GM19395 (cell line): Measurements from ENCODE around the gene ZNF639.

Experiments
- ATAC-seq: cut with Tn5 transposase; IDR thresholded peaks from one replicate; pipeline ENCODE4 v1.9.1; 2021; ENCODE audit warnings: mild to moderate bottlenecking, moderate library complexity; ENCODE audit not compliant: unreplicated experiment

Gene ZNF639

DNA sequence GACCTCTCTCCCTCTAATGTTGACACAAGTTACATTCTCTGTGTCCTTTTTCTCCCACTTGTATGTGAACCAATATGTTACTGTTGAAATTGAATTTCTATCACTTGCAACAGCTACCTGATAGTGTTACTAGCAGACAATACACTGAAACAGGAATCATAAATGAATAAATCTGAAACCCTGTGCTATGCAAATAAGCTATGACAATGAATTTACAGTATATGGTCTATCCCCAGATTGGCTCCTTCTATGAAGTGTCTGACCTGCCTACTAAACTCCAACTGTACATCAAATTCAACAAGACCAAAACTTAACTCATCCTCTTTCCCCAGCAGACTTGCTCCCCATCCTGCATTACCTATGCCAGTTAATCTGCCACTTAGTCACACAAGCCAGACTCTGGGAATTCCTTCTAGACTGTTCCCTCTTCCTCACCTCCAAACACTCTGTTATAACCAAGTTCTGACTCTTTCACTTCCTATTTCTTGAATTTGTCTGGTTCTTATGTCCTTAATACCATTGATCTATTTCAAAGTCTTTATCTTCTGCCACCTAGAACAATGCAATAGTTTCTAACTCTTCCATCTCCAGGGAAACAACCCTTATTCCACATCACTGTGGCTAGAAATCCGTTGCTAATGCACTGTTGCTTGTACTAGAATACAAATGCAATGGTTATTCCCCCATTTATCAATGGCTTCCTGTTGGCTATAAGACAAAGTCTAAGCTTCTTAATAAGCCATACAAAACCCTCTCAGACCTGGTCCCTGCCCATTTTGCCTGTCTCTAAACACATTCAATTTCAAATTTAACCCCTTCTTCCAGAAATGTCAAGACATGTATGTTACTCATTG is 13.4 kb upstream of the ZNF639 start:
- peak; percentile 98 for ATAC-seq

DNA sequence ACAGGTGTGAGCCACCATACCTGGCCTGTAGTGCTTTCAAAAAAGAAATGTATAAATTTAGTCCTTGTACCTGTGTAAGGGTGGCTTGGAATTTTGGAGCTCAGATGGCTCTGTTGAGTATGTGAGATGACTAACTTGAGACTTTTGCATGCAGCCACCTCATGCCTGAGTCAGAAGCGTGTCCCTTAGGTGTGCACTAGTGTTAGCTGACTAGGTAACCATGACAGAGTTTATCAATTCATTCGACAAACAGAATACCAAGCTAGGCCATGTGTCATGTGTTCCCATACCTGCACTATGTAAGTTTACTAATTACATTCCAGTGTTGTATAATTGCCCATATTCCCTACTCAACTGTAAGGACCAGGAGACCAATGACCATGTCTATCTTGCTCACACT is 4.0 kb upstream of the ZNF639 start:
- ATAC-seq = no peak

DNA sequence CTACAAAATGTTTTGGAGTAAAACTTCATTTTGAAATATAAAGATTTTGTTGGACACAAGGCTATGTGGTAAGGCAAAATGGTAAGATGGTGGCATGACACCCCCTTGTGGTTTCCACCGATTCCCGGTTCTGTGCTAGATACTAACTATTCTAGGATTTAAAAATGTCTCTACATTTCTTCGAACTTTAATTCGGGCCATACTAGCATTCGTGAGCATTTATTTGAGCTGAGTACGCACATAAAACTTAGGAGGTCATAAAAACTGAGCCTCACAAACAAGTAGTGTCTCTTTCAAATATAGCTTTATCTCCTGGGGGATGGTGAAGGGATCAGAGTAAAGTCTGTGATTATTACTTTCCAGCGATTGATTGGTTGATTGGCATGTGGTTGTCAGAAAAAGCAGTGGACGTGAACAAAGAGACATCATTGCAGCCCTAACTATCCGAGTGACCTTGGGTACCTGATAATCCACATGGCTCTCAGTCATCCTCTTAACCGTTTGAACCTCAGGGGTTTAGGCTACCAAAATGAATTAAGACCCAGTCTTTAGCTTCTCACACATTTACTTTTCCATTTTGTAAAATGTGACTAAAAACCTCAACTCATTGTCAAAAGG is 1.1 kb upstream of the ZNF639 start:
- no peak for ATAC-seq

DNA sequence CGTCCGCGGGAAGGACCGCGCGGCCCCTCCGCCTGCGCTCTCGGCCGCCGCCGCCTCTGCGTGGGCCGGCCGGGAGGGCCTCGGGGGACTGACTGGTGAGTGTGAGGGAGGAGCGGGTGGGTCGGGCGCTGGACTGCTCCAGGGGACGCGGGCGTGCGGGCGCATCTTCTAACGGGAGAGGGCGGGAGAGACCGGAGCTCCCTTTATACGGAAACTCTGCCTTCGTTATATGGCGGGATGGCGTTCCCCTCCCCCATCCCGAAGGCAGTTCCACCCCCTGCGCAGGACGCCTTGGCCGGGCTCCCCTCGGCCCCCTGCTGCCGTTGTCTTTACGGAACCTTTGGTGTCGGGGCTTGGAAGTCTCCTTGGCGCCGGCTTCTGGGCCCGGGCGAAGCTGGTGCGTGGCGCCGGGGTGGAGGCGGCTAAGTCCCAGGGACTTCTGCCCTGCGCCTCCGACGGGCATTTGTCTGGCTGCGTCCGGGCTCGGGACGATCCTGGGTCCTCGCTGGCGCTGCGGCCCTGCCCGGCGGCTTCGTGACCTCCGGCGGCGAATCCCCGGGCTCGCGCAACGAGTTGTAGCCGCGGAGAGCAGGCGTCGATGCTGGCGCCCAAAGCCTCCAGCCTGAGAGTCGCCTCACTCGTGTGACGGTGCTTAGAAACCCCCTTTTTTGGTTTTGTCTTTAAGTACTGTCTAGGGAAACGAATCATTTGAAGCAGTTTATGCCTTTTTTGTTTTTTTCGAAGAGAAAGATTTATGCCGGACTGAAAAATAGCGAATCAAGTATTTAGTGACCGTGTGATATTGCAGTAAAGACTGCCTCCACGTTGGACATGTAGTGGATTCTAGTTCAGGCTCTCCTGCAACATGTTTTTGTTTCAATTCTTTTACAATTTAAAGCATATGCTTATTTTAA is 623 bp downstream of the ZNF639 start:
- peak; percentile 50 for ATAC-seq

DNA sequence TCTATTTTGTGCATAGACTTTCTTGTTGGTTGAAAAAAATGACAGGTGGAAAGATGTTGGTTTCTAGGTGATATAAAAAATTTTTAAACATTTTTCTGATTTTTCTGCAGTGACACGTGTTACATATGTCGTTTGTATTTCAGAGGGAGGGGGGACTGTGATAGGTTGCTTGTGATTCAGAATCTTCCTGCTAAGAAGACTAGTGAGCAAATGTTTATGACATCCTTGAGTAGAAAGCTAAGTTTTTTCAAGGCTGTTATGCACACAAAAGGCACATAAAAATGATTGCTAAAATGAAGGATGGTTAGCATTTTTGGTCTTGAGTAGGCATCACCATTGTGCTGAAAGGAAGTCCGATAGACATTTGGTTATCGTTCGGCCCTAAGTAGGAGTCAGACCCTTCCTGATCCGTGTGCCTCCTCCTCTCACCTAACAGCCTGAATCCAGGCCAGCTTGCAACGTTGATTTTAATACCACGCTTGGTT is 1.5 kb downstream of the ZNF639 start:
- peak; percentile 21 for ATAC-seq

DNA sequence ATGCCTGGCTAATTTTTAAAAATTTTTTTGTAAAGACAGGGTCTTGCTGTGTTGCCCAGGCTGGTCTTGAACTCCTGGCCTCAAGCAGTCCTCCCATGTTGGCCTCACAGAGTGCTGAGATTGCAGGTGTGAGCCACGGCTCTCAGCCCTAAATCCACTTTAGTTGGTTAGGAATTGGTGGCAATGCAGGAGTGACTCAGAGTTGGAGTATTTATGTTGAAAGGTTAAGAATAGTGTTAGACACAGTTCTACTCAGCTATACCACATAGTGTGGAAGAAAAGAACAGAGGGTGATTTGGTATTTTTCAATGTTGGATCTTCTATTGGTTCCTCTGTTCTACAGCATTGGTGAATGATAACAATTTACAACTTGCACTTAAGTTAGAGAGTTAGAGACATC is 7.6 kb downstream of the ZNF639 start:
- ATAC-seq = no peak

DNA sequence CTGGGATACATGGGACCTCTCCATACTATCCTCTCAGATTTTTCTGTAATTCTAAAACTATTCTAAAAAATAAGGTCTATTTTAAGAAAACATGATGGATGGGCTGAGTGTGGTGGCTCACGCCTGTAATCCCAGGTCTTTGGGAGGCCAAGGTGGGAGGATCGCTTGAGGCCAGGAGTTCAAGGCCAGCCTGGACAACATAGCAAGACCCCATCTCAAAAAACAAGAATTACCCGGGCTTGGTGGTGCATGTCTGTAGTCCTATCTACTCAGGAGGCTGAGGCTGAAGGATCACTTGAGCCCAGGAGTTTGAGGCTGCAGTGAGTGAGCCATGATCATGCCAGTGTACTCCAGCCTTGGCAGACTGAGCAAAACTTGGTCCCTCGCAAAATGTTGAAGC is 9.4 kb downstream of the ZNF639 start:
- ATAC-seq = no peak

DNA sequence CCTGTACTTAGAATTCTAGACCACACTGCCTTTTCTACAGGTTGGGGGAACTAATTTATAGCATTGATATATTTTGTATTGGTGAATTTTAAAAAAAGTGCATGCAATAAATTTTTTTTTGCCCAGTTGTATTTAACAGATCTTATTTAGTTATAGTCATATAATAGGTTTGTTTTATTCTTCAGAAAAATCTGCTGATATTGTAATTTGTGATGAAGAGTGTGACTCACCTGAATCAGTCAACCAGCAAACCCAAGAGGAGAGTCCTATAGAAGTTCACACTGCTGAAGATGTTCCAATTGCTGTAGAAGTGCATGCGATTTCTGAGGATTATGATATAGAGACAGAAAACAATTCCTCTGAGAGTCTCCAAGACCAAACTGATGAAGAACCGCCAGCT is 10.3 kb downstream of the ZNF639 start:
- ATAC-seq = no peak

DNA sequence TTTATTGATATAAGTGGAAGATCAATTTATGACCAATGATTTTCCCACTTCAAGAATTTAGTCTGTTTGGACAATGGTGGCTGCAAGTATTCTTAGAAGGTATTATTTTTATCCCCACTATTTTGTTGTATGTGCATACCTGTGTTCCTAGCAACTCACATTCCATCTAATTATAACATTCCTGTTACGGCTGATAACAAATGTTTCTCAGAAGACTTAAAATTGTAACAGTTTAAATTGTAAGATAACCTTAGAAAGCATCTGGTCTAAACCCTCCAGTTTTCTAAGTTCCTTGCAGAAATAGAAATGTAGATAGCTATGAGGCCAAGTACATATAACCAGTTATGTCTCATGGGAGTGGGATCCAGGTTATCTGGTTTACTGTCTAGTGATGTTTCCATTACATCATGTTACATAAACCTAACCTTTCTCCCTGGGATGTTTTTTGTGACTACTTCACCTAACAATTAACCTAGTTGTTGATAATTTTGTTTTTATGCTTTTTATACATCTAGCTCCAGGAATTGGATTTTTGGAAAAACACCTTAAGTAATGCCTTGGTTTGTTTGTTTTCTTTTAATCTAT is 13.6 kb downstream of the ZNF639 start:
- no peak for ATAC-seq

DNA sequence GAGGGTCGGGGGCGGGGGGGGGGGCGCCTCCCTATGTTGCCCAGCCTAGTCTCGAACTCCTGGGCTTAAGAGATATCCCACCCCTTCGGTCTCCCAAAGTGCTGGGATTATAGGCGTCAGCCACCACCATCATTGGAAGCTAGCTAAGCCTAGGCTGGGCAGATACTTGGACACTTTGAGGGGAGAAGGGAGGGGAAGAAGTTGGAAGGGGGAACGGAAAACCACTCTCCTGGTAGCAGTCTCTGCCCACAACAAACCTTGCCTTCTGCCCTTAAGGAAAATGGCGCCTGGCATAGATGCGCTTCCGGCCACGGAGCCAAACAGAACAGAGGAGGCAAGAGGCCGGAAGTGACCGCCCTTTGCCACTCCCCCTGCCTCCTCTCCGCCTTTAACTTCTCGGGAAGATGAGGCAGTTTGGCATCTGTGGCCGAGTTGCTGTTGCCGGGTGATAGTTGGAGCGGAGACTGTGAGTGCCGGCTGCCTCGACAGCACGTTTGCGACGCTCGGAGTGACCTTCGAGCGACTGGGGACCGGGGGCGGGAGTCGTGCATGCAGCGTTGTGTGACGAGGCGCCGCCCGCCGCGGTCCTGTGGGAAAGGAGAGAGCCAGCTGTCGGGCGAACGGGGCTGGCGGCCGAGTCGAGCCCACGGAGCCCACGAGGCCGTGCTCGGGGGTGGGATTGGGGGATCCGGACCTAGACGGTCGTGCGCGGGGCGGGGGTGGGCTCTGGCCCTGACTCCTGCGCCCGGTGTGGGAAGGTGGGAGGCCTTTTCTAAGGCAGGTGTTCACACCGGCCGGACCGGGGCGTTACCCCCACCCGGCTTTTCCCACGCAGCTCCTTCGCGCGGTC is 24.7 kb downstream of the ZNF639 start, which contains the start of gene MFN1:
Gene MFN1, plus strand, starts transcription at position 365 of the 850 bp plus-strand sequence. CDS start 1,143 bp downstream, outside the sequence.
- ATAC-seq = peak; percentile 96

DNA sequence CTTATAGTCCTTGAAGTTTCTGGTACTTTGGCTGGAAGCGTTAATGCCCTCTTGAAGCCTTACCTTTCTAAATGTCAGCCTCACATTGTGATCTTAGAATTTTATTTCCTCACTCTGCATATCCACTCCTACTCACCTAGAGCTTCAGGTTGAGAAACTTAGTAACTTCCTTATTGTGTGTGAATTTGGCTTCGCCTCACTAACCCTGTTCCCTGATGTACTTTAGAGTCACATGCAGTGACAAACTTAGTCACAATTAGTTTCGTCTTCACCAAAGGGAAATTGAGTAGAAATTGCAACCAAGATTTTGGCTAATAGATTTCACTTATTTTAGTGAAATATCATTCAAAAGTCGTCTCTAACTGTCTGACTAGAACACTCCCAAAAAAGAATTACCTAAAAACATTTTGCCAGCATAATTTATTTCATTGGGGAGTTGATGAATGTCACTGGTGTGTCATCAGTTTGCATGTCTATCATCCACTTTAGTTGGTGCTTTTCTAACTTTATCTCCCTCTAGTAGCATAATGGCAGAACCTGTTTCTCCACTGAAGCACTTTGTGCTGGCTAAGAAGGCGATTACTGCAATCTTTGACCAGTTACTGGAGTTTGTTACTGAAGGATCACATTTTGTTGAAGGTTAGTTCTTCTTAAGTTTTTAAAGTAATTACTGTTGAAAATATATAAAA is 25.6 kb downstream of the ZNF639 start:
- ATAC-seq = peak; percentile 56

DNA sequence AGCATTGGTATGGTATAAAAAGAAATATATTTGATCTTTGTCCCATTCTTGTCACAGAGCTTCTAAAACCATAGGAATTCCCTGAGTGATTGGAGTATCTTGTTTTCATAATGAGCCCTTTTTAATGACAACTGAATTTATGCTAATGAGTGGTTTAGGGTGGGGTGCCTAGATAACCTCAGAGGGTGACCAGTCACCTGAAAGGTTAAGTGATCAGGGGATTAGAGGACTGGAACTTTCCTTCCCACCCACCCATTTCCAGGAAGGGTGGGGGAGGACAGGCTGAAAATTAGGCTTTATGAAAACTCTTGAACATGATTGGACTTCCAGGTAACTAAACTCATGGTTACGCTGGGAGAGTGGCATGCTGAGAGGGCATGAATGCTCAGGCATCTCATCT is 33.2 kb downstream of the ZNF639 start:
- ATAC-seq = no peak

DNA sequence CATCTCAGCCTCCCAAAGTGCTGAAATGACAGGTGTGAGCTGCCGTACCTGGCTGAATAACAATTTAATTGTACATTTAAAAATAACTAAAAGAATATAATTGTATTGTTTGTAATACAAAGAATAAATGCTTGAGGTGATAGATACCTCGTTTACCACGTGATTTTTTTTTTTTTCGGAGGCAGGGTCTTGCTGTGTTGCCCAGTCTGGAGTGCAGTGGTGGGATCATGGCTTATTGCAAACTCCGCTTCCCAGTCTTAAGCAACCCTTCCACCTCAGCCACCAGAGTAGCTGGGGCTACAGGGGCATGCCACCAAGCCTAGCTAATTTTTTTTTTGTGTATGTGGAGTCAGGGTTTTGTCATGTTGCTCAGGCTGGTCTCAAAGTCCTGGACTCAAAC is 40.5 kb downstream of the ZNF639 start:
- no peak for ATAC-seq

DNA sequence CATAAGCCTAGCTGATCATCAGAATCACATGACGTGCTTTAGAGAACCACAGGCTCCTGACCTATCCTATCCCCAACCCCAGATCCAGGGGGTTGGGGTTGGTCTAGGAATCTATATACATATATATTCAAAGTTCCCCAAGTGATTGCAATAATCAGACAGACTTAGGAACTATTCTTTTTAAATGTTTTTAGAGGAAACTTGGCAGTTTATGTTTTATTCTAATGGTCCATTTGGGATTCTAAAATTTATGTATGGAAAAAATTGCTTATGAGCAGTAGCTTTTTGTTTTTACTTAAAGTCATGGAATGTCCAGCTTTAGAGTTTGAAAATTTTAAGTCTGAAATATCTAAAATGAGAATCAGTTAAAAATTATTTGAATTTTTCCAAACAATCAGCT is 46.8 kb downstream of the ZNF639 start:
- no peak for ATAC-seq

DNA sequence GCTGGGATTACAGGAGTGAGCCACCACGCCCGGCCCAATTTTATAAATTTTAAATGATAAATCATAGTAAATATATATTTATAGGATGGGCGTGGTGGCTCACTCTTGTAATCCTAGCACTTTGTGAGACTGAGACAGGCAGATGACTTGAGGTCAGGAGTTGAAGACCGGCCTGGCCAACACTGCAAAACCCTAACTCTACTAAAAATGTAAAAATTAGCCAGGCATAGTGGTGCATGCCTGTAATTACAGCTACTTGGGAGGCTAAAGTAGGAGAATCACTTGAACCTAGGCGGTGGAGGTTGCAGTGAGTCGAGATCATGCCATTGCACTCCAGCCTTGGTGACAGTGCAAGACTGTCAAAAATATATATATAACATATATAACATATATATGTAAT is 51.1 kb downstream of the ZNF639 start:
- no peak for ATAC-seq

DNA sequence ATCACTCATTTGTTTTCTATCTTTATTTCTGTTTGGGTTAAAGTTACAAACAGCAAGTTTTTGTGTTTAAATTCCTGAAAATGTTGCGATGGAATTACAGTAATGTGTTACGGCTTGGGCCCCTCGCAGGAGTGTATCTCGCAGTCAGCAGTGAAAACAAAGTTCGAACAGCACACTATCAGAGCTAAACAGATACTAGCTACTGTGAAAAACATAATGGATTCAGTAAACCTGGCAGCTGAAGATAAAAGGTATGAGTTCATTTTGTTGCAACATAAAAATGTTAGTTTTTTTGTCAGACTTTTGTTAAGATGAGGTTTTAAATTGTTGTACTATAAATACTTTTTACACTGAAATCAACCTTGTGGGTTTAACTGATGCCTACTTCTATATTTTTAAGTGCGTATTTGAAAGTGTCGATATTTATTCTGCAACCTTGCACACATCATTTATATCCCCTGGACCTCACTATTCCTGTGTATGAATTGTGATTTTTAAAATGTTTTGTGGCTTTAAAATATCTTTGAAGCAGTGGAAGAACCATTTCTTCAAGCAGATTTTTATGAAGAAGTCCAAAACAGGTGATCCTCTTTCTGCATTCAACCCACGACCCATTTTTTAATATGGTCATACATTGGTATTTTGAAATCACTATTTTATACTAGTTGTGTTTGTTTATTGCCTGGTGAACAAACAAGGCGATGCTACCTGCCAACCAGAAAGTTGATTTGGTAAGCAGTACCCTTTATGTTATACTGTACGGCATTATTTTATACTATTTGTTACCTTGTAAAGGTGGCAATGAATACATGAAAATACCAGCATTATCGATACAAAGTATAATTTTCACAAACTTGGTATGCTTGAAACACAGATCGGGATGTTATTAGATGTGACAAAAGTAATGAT is 52.5 kb downstream of the ZNF639 start:
- ATAC-seq = no peak

DNA sequence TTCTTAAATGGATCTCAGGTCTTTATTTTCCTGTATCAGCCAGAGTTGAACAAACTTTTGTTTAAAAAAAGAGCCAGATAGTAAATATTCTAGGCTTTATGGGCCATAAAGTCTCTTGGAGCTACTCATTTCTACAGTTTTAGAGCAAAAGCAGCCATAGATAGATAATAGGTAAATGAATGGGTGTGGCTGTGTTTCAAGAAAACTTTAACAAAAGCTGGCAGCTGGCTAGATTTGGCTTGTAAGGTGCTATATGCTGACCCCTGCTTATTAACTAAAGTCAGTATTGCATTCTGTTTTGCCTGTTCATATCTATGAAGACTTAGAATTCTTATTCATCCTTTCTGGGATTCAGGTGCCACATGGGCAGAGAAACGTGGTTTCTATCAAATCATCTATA is 53.6 kb downstream of the ZNF639 start:
- no peak for ATAC-seq
